A673 (cell line): Measurements from ENCODE around the gene SLC15A5. TPM values are rescaled to one million over a fixed set of nuclear protein-coding genes. Genes with fewer than 3 reads are reported as not detected.

Experiments used
- BruUV-seq: library from RNA; stranded (reverse); fragments of 400-500 nt; replicated peaks from 2 replicates; lab custom pipeline; 2021; lab: Mats Ljungman, UMichigan
- CTCF ChIA-PET: fragments of 300-600 bp; sonication (Branson Sonifier 250); formaldehyde crosslinking; loops from one replicate; lab custom pipeline; 2022; ENCODE audit warnings: antibody characterized with exemption; lab: Charles Lee
- POLR2A ChIA-PET: fragments of 300-600 bp; sonication (Branson Sonifier 250); formaldehyde crosslinking; loops from one replicate; lab custom pipeline; 2022; ENCODE audit warnings: antibody characterized with exemption; ENCODE audit not compliant: low non-redundant PET; lab: Charles Lee
- DNase-seq: peaks from one replicate; pipeline ENCODE4 v3.0.0-alpha.2; 2015; ENCODE audit warnings: low spot score
- H3K27ac ChIP-seq: fragments of 200-600 bp; sonication (generic); 2 replicates; pipeline ENCODE4 v1.5.1; 2016; ENCODE audit warnings: mixed run types, low read depth, mild to moderate bottlenecking, mixed read lengths, antibody characterized with exemption, low read length; ENCODE audit not compliant: poor library complexity, severe bottlenecking
- H3K27me3 ChIP-seq: fragments of 200-600 bp; sonication (generic); replicated peaks from 2 replicates; pipeline ENCODE4 v1.6.1; 2017; ENCODE audit warnings: mixed run types, low read depth, mild to moderate bottlenecking, mixed read lengths, antibody characterized with exemption, low read length; ENCODE audit not compliant: insufficient read depth, poor library complexity
- H3K36me3 ChIP-seq: fragments of 200-600 bp; sonication (generic); 2 replicates; pipeline ENCODE4 v1.6.1; 2016; ENCODE audit warnings: mixed run types, mild to moderate bottlenecking, mixed read lengths, antibody characterized with exemption, low read length; ENCODE audit not compliant: insufficient read depth, poor library complexity, severe bottlenecking
- H3K4me1 ChIP-seq: fragments of 200-600 bp; sonication (generic); 2 replicates; pipeline ENCODE4 v1.6.1; 2017; ENCODE audit warnings: mixed run types, mild to moderate bottlenecking, mixed read lengths, antibody characterized with exemption, low read length; ENCODE audit not compliant: insufficient read depth, poor library complexity, severe bottlenecking
- H3K4me3 ChIP-seq: fragments of 200-600 bp; sonication (generic); 2 replicates; pipeline ENCODE4 v1.5.1; 2016; ENCODE audit warnings: low read depth, mixed run types, mild to moderate bottlenecking, mixed read lengths, low read length; ENCODE audit not compliant: poor library complexity, severe bottlenecking
- H3K9me3 ChIP-seq: fragments of 200-600 bp; sonication (generic); 2 replicates; pipeline ENCODE4 v1.6.1; 2016; ENCODE audit warnings: mixed run types, low read depth, mild to moderate bottlenecking, mixed read lengths, antibody characterized with exemption, low read length; ENCODE audit not compliant: poor library complexity, severe bottlenecking
- EZH2 ChIP-seq: fragments of 200-600 bp; sonication (generic); IDR thresholded peaks from 2 replicates; pipeline ENCODE4 v1.6.1; 2017; ENCODE audit warnings: borderline replicate concordance, low read depth, mild to moderate bottlenecking, mixed read lengths, antibody characterized with exemption, low read length; ENCODE audit not compliant: poor library complexity, severe bottlenecking
- intact Hi-C: fragments of 100-400 bp; cut with micrococcal nuclease; formaldehyde crosslinking; loops from one replicate; pipeline ENCODE4 v1.10.0; 2022; ENCODE audit not compliant: unreplicated experiment
- total RNA-seq: library from RNA; stranded (reverse); gene quantifications from 2 replicates; pipeline ENCODE4 v1.2.3, GENCODE V29; 2021
- TF ChIP-seq, protein P1 (sequence below): fragments of 300-800, 200-600 bp; sonication (generic); conservative IDR thresholded peaks from 2 replicates; pipeline ENCODE4 v1.5.1; 2017; ENCODE audit warnings: low read depth, mild to moderate bottlenecking, antibody characterized with exemption, low read length, moderate library complexity, mixed read lengths

The SLC15A5 gene
- total RNA-seq, 1 experiment from 2014 or later = not detected

GRCh38 chr12:16224196-16224595, 53.3 kb downstream of the SLC15A5 start:
- no peak overlapping the region for H3K4me3 ChIP-seq
- intact Hi-C loops = no loop called here
- H3K4me1 ChIP-seq = peaks cover 5% of the 10 kb centered on the region
- H3K9me3 ChIP-seq = no peaks in the 10 kb centered on the region
- ChIA-PET POLR2A (no interaction called here), CTCF (interaction anchor here (0.6 kb wide), 1 partner anchor 136 kb away, joined by 3 read pairs; no protein-coding TSS in a partner anchor)
- TF ChIP-seq, protein P1, sequence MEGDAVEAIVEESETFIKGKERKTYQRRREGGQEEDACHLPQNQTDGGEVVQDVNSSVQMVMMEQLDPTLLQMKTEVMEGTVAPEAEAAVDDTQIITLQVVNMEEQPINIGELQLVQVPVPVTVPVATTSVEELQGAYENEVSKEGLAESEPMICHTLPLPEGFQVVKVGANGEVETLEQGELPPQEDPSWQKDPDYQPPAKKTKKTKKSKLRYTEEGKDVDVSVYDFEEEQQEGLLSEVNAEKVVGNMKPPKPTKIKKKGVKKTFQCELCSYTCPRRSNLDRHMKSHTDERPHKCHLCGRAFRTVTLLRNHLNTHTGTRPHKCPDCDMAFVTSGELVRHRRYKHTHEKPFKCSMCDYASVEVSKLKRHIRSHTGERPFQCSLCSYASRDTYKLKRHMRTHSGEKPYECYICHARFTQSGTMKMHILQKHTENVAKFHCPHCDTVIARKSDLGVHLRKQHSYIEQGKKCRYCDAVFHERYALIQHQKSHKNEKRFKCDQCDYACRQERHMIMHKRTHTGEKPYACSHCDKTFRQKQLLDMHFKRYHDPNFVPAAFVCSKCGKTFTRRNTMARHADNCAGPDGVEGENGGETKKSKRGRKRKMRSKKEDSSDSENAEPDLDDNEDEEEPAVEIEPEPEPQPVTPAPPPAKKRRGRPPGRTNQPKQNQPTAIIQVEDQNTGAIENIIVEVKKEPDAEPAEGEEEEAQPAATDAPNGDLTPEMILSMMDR = no peak
- no peak for TF ChIP-seq EZH2
- H3K27ac ChIP-seq = no peak overlapping the region
- no peaks in the 10 kb centered on the region for H3K36me3 ChIP-seq
- H3K27me3 ChIP-seq = no peaks in the 10 kb centered on the region
- BruUV-seq = no TSS peak
- no peak for DNase-seq

DNA sequence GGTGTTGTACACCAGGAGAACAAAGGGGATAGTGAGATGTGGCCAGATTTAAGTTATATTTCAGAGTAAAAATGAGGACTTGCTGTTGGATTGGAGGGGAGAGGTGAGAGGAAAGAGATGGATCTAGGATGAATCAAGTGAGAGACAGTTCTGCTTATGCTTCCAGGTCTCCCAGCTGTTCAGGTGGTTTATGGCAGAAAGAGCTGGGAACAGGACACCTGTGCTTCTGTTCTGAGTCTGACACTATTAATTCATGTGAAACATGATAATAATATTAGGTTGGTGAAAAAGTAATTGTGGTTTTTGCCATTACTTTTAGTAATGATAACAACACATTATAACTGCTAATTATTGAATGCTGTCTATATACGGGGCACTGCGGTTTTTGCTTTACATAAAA, 55.7 kb downstream of the SLC15A5 start:
- POLR2A ChIA-PET = no interaction called here
- intact Hi-C loops = no loop called here
- Histone ChIP-seq H3K4me3 (no peak overlapping the region), H3K9me3 (no peaks in the 10 kb centered on the region), H3K27ac (no peak overlapping the region), H3K4me1 (no peaks in the 10 kb centered on the region), H3K36me3 (no peaks in the 10 kb centered on the region), H3K27me3 (no peaks in the 10 kb centered on the region)
- TF ChIP-seq, protein P1 = no peak
- TF ChIP-seq EZH2 = no peak
- DNase-seq = no peak
- no TSS peak for BruUV-seq
- CTCF ChIA-PET = no interaction called here

DNA sequence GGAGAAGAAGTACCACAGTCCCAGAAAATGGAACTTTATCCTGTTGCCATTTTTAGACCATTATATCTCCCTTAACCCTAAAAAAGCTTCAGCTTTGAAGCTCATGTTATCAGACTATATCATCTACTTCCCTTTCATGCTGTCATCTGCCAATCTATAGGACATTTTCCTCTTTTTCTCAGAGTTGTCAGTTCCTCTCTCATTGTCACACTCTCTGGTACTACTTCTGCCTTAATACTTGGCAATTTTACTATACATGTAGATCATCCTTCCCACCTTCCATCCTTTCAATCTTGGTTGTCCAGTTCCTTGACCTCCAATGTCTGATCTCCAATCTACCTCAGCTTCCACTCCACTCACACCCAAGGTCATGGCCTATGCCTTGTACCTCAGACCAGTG, 57.4 kb downstream of the SLC15A5 start:
- H3K4me1 ChIP-seq = no peaks in the 10 kb centered on the region
- no peaks in the 10 kb centered on the region for H3K36me3 ChIP-seq
- H3K9me3 ChIP-seq = no peaks in the 10 kb centered on the region
- intact Hi-C loops = no loop called here
- CTCF ChIA-PET = no interaction called here
- no peak overlapping the region for H3K27ac ChIP-seq
- DNase-seq = no peak
- no peak overlapping the region for H3K4me3 ChIP-seq
- TF ChIP-seq, protein P1 = no peak
- no peak for TF ChIP-seq EZH2
- BruUV-seq = no TSS peak
- no peaks in the 10 kb centered on the region for H3K27me3 ChIP-seq
- POLR2A ChIA-PET = interaction anchor here (0.7 kb wide), 1 partner anchor 1346 kb away, joined by 3 read pairs; no protein-coding TSS in a partner anchor
